ENCODE data around the gene CTNNAL1. TPM values are rescaled to one million over a fixed set of nuclear protein-coding genes. Genes with fewer than 3 reads are reported as not detected.

The CTNNAL1 gene
- total and polyA plus RNA-seq, 9 of the 15 experiments (the other 6 are each of a cell fraction or from before 2014, with no cell fraction given), result 23.2 to 78.0 (median 46.7) TPM

- TF ChIP-seq BCLAF1 (IDR thresholded peaks at IDR 0.05; ENCODE audit: borderline replicate concordance in 1 of 2, control insufficient read depth in 1 of 2, low read depth in 2 of 2, low read length in 1 of 2), result no peak
- TF ChIP-seq NONO (IDR thresholded peaks at IDR 0.05; ENCODE audit: low read depth in 2 of 2, low read length in 1 of 2), result no peak
- TF ChIP-seq ZNF143 (CRISPR knock-in tag; IDR thresholded peaks at IDR 0.05), result no peak
- TF ChIP-seq IFI16 (CRISPR knock-in tag; IDR thresholded peaks at IDR 0.05), result no peak
- TF ChIP-seq ZNF431 (CRISPR knock-in tag; IDR thresholded peaks at IDR 0.05), result no peak
- TF ChIP-seq RCOR1 (IDR thresholded peaks at IDR 0.05; ENCODE audit: borderline replicate concordance in 1 of 2, low read depth in 2 of 2, low read length in 2 of 2), result peak in 1 of 2 experiments; percentile 68; a peak in 2 of 4 replicates
- TF ChIP-seq TAL1 (IDR thresholded peaks at IDR 0.05), result peak; percentile 56; the same call in 1 of the 2 replicates
- no peak for TF ChIP-seq BCOR (IDR thresholded peaks at IDR 0.05)
- TF ChIP-seq BMI1 (IDR thresholded peaks at IDR 0.05; ENCODE audit: low read length), result no peak
- TF ChIP-seq GTF2B (IDR thresholded peaks at IDR 0.05; ENCODE audit: extremely low read depth, insufficient read length), result no peak
- no peak for TF ChIP-seq MCM2 (IDR thresholded peaks at IDR 0.05; ENCODE audit: low read depth)
- no peak for TF ChIP-seq ZNF668 (CRISPR knock-in tag; IDR thresholded peaks at IDR 0.05)
- TF ChIP-seq PML (IDR thresholded peaks at IDR 0.05; ENCODE audit: low read length), result no peak
- peak; percentile 92 for TF ChIP-seq ATF3 (IDR thresholded peaks at IDR 0.05)
- TF ChIP-seq ATF3 (CRISPR knock-in tag; conservative IDR thresholded peaks at IDR 0.05), result no peak
- no peak for TF ChIP-seq ATF1 (CRISPR knock-in tag; IDR thresholded peaks at IDR 0.05)
- TF ChIP-seq ATF1 (tag; IDR thresholded peaks at IDR 0.05), result peak; percentile 72
- no peak for TF ChIP-seq FOXK1 (CRISPR knock-in tag; IDR thresholded peaks at IDR 0.05; ENCODE audit: borderline replicate concordance)
- no peak for TF ChIP-seq HEY1 (CRISPR knock-in tag; IDR thresholded peaks at IDR 0.05; ENCODE audit: borderline replicate concordance)
- TF ChIP-seq NFYB (IDR thresholded peaks at IDR 0.05; ENCODE audit: extremely low read depth, insufficient read length), result no peak
- TF ChIP-seq ZNF282 (CRISPR knock-in tag; IDR thresholded peaks at IDR 0.05), result no peak
- TF ChIP-seq RAD21 (CRISPR knock-in tag; conservative IDR thresholded peaks at IDR 0.05 in 1 of 2, IDR thresholded peaks at IDR 0.05 in 1 of 2), result no peak
- no peak for TF ChIP-seq ZKSCAN1 (IDR thresholded peaks at IDR 0.05; ENCODE audit: low read depth, low read length)
- TF ChIP-seq, protein P1, sequence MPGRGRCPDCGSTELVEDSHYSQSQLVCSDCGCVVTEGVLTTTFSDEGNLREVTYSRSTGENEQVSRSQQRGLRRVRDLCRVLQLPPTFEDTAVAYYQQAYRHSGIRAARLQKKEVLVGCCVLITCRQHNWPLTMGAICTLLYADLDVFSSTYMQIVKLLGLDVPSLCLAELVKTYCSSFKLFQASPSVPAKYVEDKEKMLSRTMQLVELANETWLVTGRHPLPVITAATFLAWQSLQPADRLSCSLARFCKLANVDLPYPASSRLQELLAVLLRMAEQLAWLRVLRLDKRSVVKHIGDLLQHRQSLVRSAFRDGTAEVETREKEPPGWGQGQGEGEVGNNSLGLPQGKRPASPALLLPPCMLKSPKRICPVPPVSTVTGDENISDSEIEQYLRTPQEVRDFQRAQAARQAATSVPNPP (IDR thresholded peaks at IDR 0.05; ENCODE audit: borderline replicate concordance, insufficient read depth, insufficient read length), result no peak
- no peak for TF ChIP-seq E2F3 (CRISPR knock-in tag; IDR thresholded peaks at IDR 0.05)
These were observed 109.7 kb downstream of the CTNNAL1 start (continued) for GRCh38 chr9:108903420-108904103.
